ENCODE data around the gene CACNA1I.

- no peak for TF ChIP-seq CTCF (IDR thresholded peaks at IDR 0.05 in 2 of 3, conservative IDR thresholded peaks at IDR 0.05 in 1 of 3; ENCODE audit: borderline replicate concordance in 1 of 3, insufficient read depth in 1 of 3, low read depth in 2 of 3, low read length in 2 of 3)
- TF ChIP-seq RAD21 (IDR thresholded peaks at IDR 0.05; ENCODE audit: low read depth) = no peak
- no peak for TF ChIP-seq SP1 (IDR thresholded peaks at IDR 0.05; ENCODE audit: low read depth)
- TF ChIP-seq SIN3A (IDR thresholded peaks at IDR 0.05; ENCODE audit: low read depth) = no peak
- TF ChIP-seq ZFX (IDR thresholded peaks at IDR 0.05) = no peak
- TF ChIP-seq EZH2phosphoT487 (IDR thresholded peaks at IDR 0.05; ENCODE audit: borderline replicate concordance) = no peak
- TF ChIP-seq MAX (IDR thresholded peaks at IDR 0.05) = no peak
- TF ChIP-seq POLR2AphosphoS5 (IDR thresholded peaks at IDR 0.05; ENCODE audit: low read depth, low read length) = no peak
- TF ChIP-seq CEBPB (IDR thresholded peaks at IDR 0.05; ENCODE audit: low read depth) = no peak
- TF ChIP-seq ZNF274 (IDR thresholded peaks at IDR 0.05; ENCODE audit: low read depth, low read length) = no peak
- no peak for TF ChIP-seq REST (IDR thresholded peaks at IDR 0.05; ENCODE audit: low read depth)
- TF ChIP-seq ZBTB33 (IDR thresholded peaks at IDR 0.05; ENCODE audit: extremely low read depth, insufficient replicate concordance, low read length) = no peak
- TF ChIP-seq EZH2 (IDR thresholded peaks at IDR 0.05) = no peak
- TF ChIP-seq FOSL1 (IDR thresholded peaks at IDR 0.05; ENCODE audit: low read depth) = no peak
Measured at GRCh38 chr22:39580006-39580441, 9.5 kb downstream of the CACNA1I start.
